ENCODE measurements around the gene CTIF. TPM values are rescaled to one million over a fixed set of nuclear protein-coding genes. Genes with fewer than 3 reads are reported as not detected.

CTIF gene
- polyA plus RNA-seq, 1 donor, result 15.0 TPM

DNA sequence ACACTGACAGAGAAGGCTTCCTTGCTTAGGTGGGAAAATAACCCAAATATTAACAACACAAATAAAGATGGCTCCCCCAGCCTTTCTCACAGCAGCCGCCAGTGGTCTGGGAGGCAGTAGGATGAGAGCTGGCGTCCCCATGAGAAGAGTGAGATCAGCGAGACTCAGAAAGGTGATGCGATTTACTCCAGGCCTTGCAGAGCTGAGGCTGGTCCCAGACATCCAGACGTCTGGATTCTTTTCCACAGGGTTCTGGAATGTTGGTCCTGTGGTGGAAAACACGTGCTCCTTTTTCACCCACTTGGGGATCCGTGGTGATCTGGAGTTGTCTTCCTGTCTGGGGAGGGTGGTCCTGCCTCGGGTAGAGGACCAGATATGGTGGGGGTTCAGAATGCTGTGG, 190.6 kb downstream of the CTIF start:
- Histone ChIP-seq H3K4me1 (ENCODE audit: control insufficient read depth, insufficient read depth, low read length) (no peaks in the 10 kb centered on the region), H3K36me3 (ENCODE audit: control insufficient read depth, insufficient read depth, low read length) (no peaks in the 10 kb centered on the region), H3K4me3 (ENCODE audit: low read length) (no peak overlapping the region), H3K27me3 (ENCODE audit: control insufficient read depth, insufficient read depth, low read length) (no peaks in the 10 kb centered on the region), H3K27ac (ENCODE audit: low read length) (no peak overlapping the region), H3K9me3 (ENCODE audit: control insufficient read depth, low read depth, low read length) (no peaks in the 10 kb centered on the region)
- DNase-seq, result no peak
- WGBS (ENCODE audit: insufficient coverage, low lambda C conversion rate), result no CpG with 5 or more reads among the region's 8 CpGs

- DNase-seq, result no peak
- Histone ChIP-seq H3K27ac (ENCODE audit: low read length) (no peak overlapping the region), H3K27me3 (ENCODE audit: control insufficient read depth, insufficient read depth, low read length) (no peaks in the 10 kb centered on the region), H3K4me1 (ENCODE audit: control insufficient read depth, insufficient read depth, low read length) (no peaks in the 10 kb centered on the region), H3K9me3 (ENCODE audit: control insufficient read depth, low read depth, low read length) (no peaks in the 10 kb centered on the region), H3K36me3 (ENCODE audit: control insufficient read depth, insufficient read depth, low read length) (no peaks in the 10 kb centered on the region), H3K4me3 (ENCODE audit: low read length) (no peak overlapping the region)
- no CpG with 5 or more reads among the region's 12 CpGs for WGBS (ENCODE audit: insufficient coverage, low lambda C conversion rate)
Measured at GRCh38 chr18:48730010-48730409, 191.2 kb downstream of the CTIF start.

- H3K9me3 ChIP-seq (ENCODE audit: control insufficient read depth, low read depth, low read length), result no peaks in the 10 kb centered on the region
- no peak overlapping the region for H3K4me3 ChIP-seq (ENCODE audit: low read length)
- no CpG with 5 or more reads among the region's 11 CpGs for WGBS (ENCODE audit: insufficient coverage, low lambda C conversion rate)
- no peak overlapping the region for H3K27ac ChIP-seq (ENCODE audit: low read length)
- H3K4me1 ChIP-seq (ENCODE audit: control insufficient read depth, insufficient read depth, low read length), result no peaks in the 10 kb centered on the region
- DNase-seq, result no peak
- H3K36me3 ChIP-seq (ENCODE audit: control insufficient read depth, insufficient read depth, low read length), result no peaks in the 10 kb centered on the region
- H3K27me3 ChIP-seq (ENCODE audit: control insufficient read depth, insufficient read depth, low read length), result no peaks in the 10 kb centered on the region
Measured at GRCh38 chr18:48732767-48733424, 194.1 kb downstream of the CTIF start.

GRCh38 chr18:48733643-48734253, 194.9 kb downstream of the CTIF start:
- no peak for DNase-seq
- H3K9me3 ChIP-seq (ENCODE audit: control insufficient read depth, low read depth, low read length), result no peaks in the 10 kb centered on the region
- no CpG with 5 or more reads among the region's 10 CpGs for WGBS (ENCODE audit: insufficient coverage, low lambda C conversion rate)
- H3K4me1 ChIP-seq (ENCODE audit: control insufficient read depth, insufficient read depth, low read length), result no peaks in the 10 kb centered on the region
- H3K4me3 ChIP-seq (ENCODE audit: low read length), result no peak overlapping the region
- no peaks in the 10 kb centered on the region for H3K27me3 ChIP-seq (ENCODE audit: control insufficient read depth, insufficient read depth, low read length)
- H3K36me3 ChIP-seq (ENCODE audit: control insufficient read depth, insufficient read depth, low read length), result no peaks in the 10 kb centered on the region
- no peak overlapping the region for H3K27ac ChIP-seq (ENCODE audit: low read length)

DNA sequence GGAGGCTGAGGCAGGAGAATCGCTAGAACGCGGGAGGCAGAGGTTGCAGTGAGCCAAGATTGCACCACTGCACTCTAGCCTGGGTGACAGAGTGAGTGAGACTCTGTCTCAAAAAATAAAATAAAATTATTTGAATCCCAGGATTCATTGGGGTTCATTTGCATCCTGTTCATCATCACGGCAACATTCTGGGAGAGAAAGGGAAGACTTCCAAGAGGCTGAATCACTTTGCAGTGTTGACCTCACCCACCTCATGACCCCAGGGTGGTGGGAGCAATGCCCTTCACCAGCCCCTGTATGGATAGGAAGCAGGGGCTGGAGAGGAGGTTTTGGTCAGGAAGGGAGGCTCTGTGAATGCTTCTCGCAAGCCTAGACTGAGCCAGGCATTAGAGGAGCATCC, 195.6 kb downstream of the CTIF start:
- Histone ChIP-seq H3K4me3 (ENCODE audit: low read length) (no peak overlapping the region), H3K9me3 (ENCODE audit: control insufficient read depth, low read depth, low read length) (no peaks in the 10 kb centered on the region), H3K27me3 (ENCODE audit: control insufficient read depth, insufficient read depth, low read length) (no peaks in the 10 kb centered on the region), H3K27ac (ENCODE audit: low read length) (no peak overlapping the region), H3K36me3 (ENCODE audit: control insufficient read depth, insufficient read depth, low read length) (no peaks in the 10 kb centered on the region), H3K4me1 (ENCODE audit: control insufficient read depth, insufficient read depth, low read length) (no peaks in the 10 kb centered on the region)
- 100% methylated on average over 1 of the region's 5 CpGs for WGBS (ENCODE audit: insufficient coverage, low lambda C conversion rate)
- no peak for DNase-seq

- Histone ChIP-seq H3K27ac (ENCODE audit: low read length) (no peak overlapping the region), H3K36me3 (ENCODE audit: control insufficient read depth, insufficient read depth, low read length) (no peaks in the 10 kb centered on the region), H3K4me3 (ENCODE audit: low read length) (no peak overlapping the region), H3K4me1 (ENCODE audit: control insufficient read depth, insufficient read depth, low read length) (no peaks in the 10 kb centered on the region), H3K9me3 (ENCODE audit: control insufficient read depth, low read depth, low read length) (no peaks in the 10 kb centered on the region), H3K27me3 (ENCODE audit: control insufficient read depth, insufficient read depth, low read length) (no peaks in the 10 kb centered on the region)
- no CpG with 5 or more reads among the region's 8 CpGs for WGBS (ENCODE audit: insufficient coverage, low lambda C conversion rate)
- DNase-seq, result no peak
Measured at GRCh38 chr18:48735080-48735676, 196.3 kb downstream of the CTIF start.

DNA sequence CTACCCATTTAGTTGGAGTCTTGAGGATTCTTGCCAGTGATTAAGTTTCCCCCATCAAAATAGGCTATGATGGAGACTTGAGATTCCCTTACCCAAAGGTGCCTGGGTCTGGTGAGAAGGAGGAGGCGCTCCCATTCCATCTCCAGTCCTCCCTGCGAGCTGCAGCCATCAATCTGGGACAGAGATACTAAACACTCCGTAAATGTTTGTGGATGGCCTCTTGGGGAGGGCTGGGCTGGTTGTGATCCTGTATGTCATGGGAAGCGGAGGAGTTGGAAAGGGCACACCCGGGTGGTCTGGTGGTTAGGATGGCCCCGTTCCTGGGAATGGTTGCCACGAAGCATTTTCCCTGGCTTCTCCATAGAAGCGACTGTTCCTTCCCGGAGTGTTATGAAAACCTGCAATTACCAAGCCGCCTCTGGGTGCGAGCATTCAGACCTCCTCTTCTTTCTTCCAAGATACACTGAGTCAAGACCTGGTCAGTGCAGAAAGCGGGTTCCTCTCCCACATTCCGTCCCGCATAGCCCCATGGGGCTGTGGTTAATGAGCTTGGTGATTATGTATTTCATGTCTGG, 196.9 kb downstream of the CTIF start:
- H3K27me3 ChIP-seq (ENCODE audit: control insufficient read depth, insufficient read depth, low read length), result no peaks in the 10 kb centered on the region
- no peaks in the 10 kb centered on the region for H3K4me1 ChIP-seq (ENCODE audit: control insufficient read depth, insufficient read depth, low read length)
- DNase-seq, result no peak
- no peaks in the 10 kb centered on the region for H3K9me3 ChIP-seq (ENCODE audit: control insufficient read depth, low read depth, low read length)
- H3K4me3 ChIP-seq (ENCODE audit: low read length), result no peak overlapping the region
- WGBS (ENCODE audit: insufficient coverage, low lambda C conversion rate), result no CpG with 5 or more reads among the region's 14 CpGs
- H3K27ac ChIP-seq (ENCODE audit: low read length), result no peak overlapping the region
- no peaks in the 10 kb centered on the region for H3K36me3 ChIP-seq (ENCODE audit: control insufficient read depth, insufficient read depth, low read length)

DNA sequence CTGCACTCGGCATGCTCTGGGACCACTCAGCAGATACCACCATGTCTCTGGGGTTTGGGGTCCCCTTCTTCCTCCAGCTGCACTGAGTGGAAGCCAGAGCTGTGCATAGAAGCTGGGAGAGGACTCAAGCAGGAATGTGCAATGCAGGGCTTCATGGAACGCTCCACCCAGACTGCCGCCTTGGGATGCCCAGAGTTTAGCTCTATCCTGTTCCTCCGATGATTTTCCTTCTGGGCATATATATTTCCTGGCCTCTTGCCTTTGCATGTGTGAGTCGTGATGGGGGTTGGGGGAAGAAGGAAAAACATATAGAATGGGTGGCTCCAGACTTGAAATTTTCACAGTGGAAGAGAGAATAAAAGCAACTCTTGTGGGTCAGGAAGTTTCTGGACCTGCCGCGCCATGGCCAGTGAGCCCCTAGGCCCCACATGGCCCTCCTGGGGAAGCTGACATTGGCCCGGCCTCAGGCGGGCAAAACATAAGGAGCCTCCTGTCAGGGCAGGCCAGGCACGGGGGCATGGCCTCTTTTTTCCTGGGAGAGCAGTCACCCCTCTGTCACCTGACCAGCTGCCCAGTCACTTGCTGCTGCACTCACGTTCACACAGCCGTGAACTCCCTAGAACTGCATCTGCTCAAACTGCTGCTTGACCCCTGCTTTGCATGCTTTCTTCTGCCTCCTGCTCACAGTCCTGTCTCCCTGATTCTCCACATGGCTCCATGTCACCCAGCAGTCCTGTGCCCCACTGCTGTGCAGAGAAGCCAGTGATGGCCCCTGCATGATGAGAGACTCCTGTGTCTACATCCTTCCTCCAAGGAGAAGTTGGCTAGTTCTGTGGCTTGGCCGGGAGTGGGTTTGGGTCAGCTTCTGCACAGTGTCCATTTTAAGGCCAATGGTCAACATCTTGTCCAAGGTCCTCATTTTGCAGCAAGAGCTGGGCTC, 197.8 kb downstream of the CTIF start:
- Histone ChIP-seq H3K27ac (ENCODE audit: low read length) (no peak overlapping the region), H3K27me3 (ENCODE audit: control insufficient read depth, insufficient read depth, low read length) (no peaks in the 10 kb centered on the region), H3K36me3 (ENCODE audit: control insufficient read depth, insufficient read depth, low read length) (no peaks in the 10 kb centered on the region), H3K9me3 (ENCODE audit: control insufficient read depth, low read depth, low read length) (no peaks in the 10 kb centered on the region), H3K4me3 (ENCODE audit: low read length) (no peak overlapping the region), H3K4me1 (ENCODE audit: control insufficient read depth, insufficient read depth, low read length) (no peaks in the 10 kb centered on the region)
- no CpG with 5 or more reads among the region's 13 CpGs for WGBS (ENCODE audit: insufficient coverage, low lambda C conversion rate)
- DNase-seq, result no peak

- Histone ChIP-seq H3K9me3 (ENCODE audit: control insufficient read depth, low read depth, low read length) (no peaks in the 10 kb centered on the region), H3K27ac (ENCODE audit: low read length) (no peak overlapping the region), H3K27me3 (ENCODE audit: control insufficient read depth, insufficient read depth, low read length) (no peaks in the 10 kb centered on the region), H3K4me3 (ENCODE audit: low read length) (no peak overlapping the region), H3K4me1 (ENCODE audit: control insufficient read depth, insufficient read depth, low read length) (no peaks in the 10 kb centered on the region), H3K36me3 (ENCODE audit: control insufficient read depth, insufficient read depth, low read length) (no peaks in the 10 kb centered on the region)
- no peak for DNase-seq
- no CpG with 5 or more reads among the region's 17 CpGs for WGBS (ENCODE audit: insufficient coverage, low lambda C conversion rate)
Measured at GRCh38 chr18:48739266-48740067, 200.6 kb downstream of the CTIF start.

Measured in large intestine (tissue), 3 donors.